Dermis microvascular lymphatic vessel endothelial cell (primary cell): Measurements from ENCODE around the gene LRRC14B. TPM values are rescaled to one million over a fixed set of nuclear protein-coding genes. Genes with fewer than 3 reads are reported as not detected.
"Not testable (repeated sequence)": the region's sequence is repeated elsewhere in the genome, so short reads cannot be mapped to it uniquely, and the experiment has no call there.

Experiments
- DNase-seq, 2 donors: peaks; one replicate each; pipeline versions ENCODE4 v3.0.0 to v3.0.0-alpha.2; 2010; ENCODE audit warnings: low read depth in 2 of 2
- total RNA-seq: library from RNA; depleted of rRNA; stranded (reverse); fragments of >200 nt; gene quantifications from 2 replicates; pipeline ENCODE4 v1.2.1, GENCODE V29; 2014

Gene LRRC14B
- total RNA-seq, 1 donor from 2014 or later, result not detected

DNA sequence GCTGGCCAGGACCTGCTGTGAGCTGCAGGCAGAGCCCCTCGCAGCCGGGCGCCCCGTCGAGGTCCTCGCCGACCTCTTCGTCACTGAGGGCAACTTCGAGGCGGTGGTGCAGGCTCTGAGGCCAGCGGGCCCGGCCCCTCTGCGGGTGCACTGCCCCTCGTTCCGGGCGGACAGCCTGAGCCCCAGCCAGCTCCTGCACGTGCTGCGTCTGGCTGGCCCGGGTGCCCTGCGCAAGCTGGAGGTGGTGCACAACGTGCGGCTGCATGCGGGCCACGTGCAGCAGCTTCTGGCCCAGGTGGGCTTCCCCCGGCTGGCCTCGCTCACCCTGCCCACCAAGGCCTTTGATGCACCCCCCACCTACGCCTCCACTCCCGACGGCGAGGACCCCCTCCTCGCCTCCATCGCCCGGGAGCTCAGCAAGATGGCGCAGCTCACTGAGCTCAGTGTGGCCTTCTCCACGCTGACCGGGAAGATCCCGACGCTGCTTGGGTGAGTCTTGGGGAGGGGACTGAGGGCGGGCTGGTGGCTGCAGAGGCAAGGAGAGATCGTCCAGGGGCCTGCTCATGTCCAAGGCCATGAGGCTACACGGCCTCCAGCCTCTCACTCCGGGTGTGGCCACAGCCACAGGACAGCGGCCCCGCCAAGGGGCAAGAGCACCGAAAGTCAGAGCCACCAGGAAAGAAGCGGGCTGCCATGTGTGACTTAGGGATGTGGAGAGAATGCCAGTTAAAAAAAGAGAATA is 825 bp downstream of the LRRC14B start:
- no peak for DNase-seq

DNA sequence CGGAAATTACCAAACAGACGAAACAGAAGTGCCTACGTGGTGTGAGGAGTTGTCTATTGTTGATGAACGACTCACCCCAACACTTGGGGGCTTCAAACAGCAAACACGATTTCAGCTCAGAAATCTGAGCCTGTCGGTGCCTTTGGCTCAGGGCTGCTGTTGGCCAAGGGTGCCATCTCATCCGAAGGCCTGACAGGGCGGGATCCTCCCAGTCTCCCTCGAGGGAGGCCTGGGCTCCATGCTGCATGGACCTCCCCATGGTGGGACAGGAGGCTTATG is 1.3 kb downstream of the LRRC14B start:
- no peak for DNase-seq

DNA sequence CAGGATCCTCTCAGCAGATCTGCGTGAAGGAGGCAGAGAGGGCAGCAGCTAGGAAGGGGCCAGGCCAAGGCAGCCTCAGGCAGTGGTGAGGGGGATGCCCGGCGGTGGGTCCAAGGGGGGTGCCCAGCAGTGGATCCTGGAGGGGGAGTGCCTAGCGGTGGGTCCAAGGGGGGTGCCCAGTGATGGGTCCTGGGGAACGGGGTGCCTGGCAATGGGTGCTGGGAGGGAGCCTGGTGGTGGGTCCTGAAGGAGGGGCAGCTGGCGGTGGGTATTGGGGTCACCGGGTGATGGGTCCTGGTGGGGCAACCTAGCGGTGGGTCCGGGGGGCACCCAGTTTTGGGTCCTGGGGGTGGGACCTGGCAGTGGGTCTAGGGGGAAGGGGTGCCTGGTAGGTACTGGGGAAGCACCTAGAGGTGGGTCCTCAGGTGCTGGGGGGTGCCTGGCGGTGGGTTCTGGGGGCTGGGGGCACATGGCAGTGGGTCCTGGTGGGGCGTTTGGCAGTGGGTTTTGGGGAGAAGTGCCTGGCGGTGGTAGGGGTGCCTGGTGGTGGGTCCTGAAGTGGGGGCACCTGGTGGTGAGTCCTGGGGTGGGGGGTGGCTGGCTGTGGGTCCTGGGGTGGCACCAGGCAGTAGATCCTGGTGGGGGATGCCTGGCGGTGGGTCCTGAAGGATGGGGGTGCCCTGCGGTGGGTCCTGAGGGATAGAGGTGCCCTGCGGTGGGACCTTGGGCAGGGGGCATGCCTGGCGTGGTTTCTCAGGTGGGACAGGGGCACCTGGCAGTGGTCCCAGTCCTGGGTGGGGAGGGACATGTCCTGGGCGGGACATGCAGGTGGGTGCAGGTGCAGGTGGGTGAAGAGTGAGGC is 1.9 kb downstream of the LRRC14B start:
- no peak for DNase-seq

DNA sequence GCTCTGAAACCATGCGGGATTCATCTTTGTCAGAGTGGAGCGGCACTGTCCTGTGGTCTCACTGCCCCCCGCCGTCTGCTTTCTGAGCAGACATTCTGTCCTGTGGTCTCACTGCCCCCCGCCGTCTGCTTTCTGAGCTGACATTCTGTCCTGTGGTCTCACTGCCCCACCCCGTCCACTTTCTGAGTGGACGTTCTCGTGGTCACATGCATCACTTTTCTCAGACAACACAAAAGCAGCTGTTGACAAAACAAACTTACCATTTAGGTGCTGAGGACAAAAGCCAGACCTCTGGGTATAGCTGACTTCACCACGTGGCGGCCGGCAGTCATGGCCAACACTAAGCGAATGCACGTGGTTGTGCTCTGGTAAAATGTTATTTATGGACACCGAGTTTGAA is 2.8 kb downstream of the LRRC14B start:
- DNase-seq, result no peak

- no peak for DNase-seq
Observed at GRCh38 chr5:194603-195209, 3.4 kb downstream of the LRRC14B start.

GRCh38 chr5:195401-196160 is 4.3 kb downstream of the LRRC14B start:
- DNase-seq, result no peak

GRCh38 chr5:196350-196749 is 5.1 kb downstream of the LRRC14B start:
- no peak for DNase-seq

- not testable (repeated sequence) for DNase-seq
Observed at GRCh38 chr5:197031-197430, 5.7 kb downstream of the LRRC14B start.

DNA sequence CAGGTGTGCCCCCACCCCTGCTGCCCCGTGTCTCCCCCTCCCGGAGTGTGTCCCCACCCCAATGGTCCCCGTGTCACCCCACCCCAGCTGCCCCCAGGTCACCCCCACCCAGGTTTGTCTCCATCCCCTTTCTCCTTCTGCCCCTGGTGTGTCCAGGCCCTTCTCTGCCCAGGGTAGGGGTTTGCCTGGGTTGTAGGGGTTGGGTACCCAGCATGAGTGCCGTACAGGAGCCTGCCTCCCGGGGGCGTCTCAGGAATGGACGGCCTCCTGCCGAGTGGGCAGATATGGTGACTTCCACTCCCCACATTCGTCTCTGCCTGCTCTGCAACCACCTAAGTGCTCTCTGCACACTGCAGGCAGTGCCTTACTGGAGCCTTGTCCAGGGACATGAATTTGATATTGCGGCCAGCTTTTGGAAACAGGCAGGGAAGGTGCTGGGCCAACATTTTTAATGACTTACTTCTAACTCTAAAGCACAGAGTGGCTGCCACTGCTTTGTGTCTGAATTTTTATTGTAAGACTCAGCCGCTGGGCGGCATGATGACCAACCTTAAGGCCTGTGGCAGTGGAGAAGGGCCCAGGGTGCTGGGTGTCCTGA is 6.7 kb downstream of the LRRC14B start:
- DNase-seq, result no peak

- DNase-seq, result no peak
Observed at GRCh38 chr5:198516-199196, 7.4 kb downstream of the LRRC14B start.

DNA sequence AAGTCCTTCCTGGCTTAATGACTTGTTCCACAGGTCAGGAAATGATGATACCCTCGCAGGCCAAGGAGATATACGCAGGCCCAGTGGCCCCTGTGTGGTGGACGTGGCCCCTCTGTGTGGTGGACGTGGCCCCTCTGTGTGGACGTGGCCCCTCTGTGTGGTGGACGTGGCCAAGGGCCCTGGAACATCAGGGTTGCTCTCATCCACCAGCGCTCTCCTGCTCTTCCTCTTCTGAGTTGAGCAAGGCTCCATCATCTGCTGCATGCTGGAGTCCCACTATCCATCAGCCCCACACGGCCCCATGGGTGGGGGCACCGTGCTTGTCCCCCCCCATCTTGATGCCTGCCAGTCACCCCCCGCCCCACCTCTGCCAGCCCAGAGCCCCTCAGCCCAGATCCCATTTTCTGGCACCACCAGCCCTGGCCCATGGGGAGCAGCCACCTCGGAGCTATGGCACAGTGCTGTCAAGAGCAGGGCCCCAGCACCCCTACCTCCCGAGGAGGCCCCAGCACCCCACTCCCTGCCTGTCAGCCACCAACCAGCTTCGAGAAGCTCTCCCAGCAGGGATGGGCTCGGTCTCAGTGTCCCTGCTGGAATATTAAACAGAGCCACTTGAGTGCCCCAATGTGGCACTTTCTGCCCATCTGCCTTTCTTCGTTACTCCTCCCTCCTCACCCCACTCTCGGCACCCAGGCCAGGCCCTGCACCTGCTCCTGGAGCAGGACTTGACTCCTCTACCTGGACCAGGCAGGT is 8.1 kb downstream of the LRRC14B start:
- DNase-seq, result no peak

- no peak for DNase-seq
Observed at GRCh38 chr5:199950-200645, 8.8 kb downstream of the LRRC14B start.

GRCh38 chr5:200985-201384 is 9.7 kb downstream of the LRRC14B start:
- DNase-seq, result no peak

DNA sequence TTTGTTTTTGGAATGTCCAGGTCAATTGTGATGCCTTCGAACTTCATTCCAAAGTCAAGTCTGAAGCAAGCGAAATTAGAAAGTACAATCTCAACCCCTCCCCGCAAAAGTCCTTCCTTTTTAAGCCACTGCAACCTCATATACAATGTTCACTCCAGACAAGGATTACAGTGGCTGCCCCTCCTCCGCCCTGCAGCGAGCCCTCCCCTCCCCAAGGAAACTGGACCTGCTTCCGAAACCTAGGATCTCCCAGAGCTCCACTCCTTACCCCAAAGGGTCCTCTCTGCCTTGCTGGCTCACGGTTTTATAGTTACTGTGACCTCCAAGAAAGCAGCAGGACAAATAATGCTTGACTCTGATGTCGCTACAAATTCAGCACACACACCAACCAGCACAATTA is 10.4 kb downstream of the LRRC14B start:
- DNase-seq, result no peak

GRCh38 chr5:203246-203930 is 12.1 kb downstream of the LRRC14B start:
- DNase-seq, result no peak

DNA sequence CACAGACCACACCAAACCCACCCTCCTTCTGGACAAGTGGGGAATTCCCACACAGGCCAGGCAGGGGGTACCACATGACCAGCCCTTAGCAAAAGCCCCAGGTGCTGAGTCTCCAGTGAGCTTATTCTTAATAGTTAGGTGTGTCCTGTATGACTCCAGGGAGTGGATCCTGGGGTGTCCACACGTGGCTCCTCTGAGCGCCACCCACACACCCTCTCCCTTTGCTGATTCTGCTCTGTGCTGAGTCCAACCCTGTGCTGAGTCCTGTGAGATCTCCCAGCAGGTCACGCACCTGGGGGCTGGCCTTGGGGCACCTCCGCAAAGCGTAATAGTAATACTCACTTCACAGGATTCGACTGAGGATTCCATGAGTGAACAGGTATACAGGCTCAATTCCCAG is 12.7 kb downstream of the LRRC14B start:
- no peak for DNase-seq

DNA sequence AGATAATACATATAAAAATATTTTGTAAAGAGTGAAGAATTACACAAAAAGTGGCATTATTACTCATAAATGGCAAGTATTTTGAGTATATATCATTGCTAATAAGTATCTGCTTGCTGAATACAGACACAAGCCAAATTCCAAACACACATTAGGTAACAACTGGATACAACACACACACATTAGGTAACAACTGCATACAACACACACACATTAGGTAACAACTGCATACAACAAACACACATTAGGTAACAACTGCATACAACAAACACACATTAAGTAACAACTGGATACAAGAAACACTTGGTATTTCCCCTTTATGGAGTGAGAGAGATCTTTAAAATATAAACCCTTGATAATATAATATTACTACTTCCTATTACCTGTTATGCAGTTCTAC is 13.2 kb downstream of the LRRC14B start:
- no peak for DNase-seq

DNA sequence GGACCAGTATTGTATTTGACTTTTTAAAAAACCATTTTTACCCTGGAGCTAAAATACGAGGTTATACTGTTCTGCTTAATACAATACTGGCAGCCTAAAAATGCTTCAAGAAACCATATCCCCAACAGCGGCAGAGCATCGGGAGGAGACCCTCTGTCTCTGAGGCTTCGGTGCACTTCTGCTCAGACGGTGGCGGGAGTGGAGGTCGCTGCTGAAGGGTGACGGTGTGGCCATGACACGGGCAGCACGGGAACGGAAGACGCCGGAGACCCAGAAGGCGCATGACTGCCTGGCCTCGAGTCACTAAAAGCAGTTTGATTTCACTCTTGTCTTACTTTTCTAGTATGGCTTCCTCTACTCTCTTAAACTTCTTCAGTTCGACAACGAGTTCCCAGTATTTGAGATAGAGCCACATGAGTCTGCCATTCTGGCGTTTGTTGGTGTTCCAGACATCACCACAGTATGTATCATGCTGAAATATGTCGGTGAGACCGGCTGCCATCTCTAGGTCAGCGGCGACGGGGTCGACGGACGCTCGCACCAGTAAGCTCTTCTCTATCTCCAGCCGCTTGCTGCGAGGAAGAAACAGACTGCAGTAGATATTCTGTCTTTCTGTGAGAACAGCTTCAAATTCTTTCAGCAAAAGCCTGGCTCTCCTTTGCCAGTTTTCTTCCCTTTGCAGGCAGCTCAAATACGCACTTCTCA is 13.8 kb downstream of the LRRC14B start:
- no peak for DNase-seq
